ENCODE measurements around the gene SULT1C3. TPM values are rescaled to one million over a fixed set of nuclear protein-coding genes. Genes with fewer than 3 reads are reported as not detected.
"Not testable (repeated sequence)": the region's sequence is repeated elsewhere in the genome, so short reads cannot be mapped to it uniquely, and the experiment has no call there.

The SULT1C3 gene
- total RNA-seq, 2 experiments from 2014 or later = not detected

GRCh38 chr2:108263401-108263800 lies 23.6 kb downstream of the SULT1C3 start:
- H3K9me3 Mint-ChIP-seq (ENCODE audit: low read depth) = no peaks in the 10 kb centered on the region
- H3K36me3 Mint-ChIP-seq = no peaks in the 10 kb centered on the region

DNA sequence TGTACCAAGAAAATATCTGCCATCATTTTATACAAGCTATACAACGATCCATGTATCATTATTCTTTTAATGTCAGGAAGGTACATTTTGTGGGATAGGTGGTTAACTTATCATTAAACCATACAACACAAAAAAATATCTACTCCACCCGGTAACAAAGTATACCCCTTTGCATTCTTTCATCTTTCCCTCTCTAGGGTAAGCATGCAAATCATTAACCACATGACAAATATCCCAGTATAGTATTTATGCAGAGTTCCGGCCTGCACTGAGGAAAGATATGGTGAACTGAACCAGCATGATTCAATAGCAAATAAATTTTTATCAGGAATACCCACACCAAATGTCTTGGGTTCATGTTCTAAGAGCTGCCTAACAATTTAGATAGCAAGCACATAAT lies 26.4 kb downstream of the SULT1C3 start:
- no peak for ATAC-seq
- CTCF ChIA-PET = no interaction called here

More at GRCh38 chr2:108263401-108263800, 23.6 kb downstream of the SULT1C3 start:
- ATAC-seq (no peak), DNase-seq (no peak)
- Mint-ChIP-seq H3K4me1 (no peaks in the 10 kb centered on the region), H3K4me3 (no peak overlapping the region), H3K27ac (no peak overlapping the region), H3K27me3 (peaks cover 31% of the 10 kb centered on the region)
- CTCF ChIA-PET = no interaction called here

GRCh38 chr2:108267101-108267500 lies 27.3 kb downstream of the SULT1C3 start:
- no peak for DNase-seq
- Mint-ChIP-seq H3K27ac (no peak overlapping the region), H3K4me3 (no peak overlapping the region), H3K36me3 (no peaks in the 10 kb centered on the region), H3K4me1 (no peaks in the 10 kb centered on the region), H3K27me3 (peaks cover 20% of the 10 kb centered on the region), H3K9me3 (ENCODE audit: low read depth) (no peaks in the 10 kb centered on the region)
- CTCF ChIA-PET = no interaction called here
- no peak for ATAC-seq

More for the DNA sequence above, 26.4 kb downstream of the SULT1C3 start:
- Mint-ChIP-seq H3K36me3 (no peaks in the 10 kb centered on the region), H3K4me1 (no peaks in the 10 kb centered on the region), H3K27me3 (peaks cover 24% of the 10 kb centered on the region), H3K9me3 (ENCODE audit: low read depth) (no peaks in the 10 kb centered on the region), H3K27ac (no peak overlapping the region), H3K4me3 (no peak overlapping the region)
- DNase-seq = no peak

DNA sequence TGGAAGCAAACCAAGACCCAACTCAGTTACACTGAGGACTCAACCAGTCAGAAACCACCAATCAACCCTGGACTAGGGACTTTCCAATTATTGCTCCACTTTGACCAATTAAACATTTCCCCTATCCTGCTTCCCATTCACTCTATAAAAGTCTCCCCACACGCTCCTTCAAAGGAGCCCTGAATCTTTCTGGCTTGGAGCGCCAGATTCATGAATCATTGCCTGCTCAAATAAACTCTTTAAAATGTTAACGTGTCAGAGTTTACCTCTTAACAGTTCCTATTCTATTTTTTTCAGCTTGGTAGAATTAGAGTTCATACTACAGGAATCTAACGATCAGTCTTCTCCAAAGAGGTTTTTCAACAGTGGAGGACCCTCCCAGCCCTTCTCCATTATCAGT lies 28.2 kb downstream of the SULT1C3 start:
- no peak for ATAC-seq
- no peak overlapping the region for H3K27ac Mint-ChIP-seq

GRCh38 chr2:108270346-108270745 lies 30.6 kb downstream of the SULT1C3 start:
- ATAC-seq (no peak), DNase-seq (no peak)
- no peaks in the 10 kb centered on the region for H3K4me1 Mint-ChIP-seq
- no peaks in the 10 kb centered on the region for H3K36me3 Mint-ChIP-seq
- H3K27ac Mint-ChIP-seq = no peak overlapping the region
- H3K4me3 Mint-ChIP-seq = no peak overlapping the region
- peaks cover 10% of the 10 kb centered on the region for H3K27me3 Mint-ChIP-seq
- CTCF ChIA-PET = no interaction called here
- H3K9me3 Mint-ChIP-seq (ENCODE audit: low read depth) = no peaks in the 10 kb centered on the region

More for the DNA sequence above, 28.2 kb downstream of the SULT1C3 start:
- H3K9me3 Mint-ChIP-seq (ENCODE audit: low read depth) = no peaks in the 10 kb centered on the region
- peaks cover 15% of the 10 kb centered on the region for H3K27me3 Mint-ChIP-seq
- no peaks in the 10 kb centered on the region for H3K4me1 Mint-ChIP-seq
- DNase-seq = no peak
- CTCF ChIA-PET = no interaction called here
- no peak overlapping the region for H3K4me3 Mint-ChIP-seq
- H3K36me3 Mint-ChIP-seq = no peaks in the 10 kb centered on the region

DNA sequence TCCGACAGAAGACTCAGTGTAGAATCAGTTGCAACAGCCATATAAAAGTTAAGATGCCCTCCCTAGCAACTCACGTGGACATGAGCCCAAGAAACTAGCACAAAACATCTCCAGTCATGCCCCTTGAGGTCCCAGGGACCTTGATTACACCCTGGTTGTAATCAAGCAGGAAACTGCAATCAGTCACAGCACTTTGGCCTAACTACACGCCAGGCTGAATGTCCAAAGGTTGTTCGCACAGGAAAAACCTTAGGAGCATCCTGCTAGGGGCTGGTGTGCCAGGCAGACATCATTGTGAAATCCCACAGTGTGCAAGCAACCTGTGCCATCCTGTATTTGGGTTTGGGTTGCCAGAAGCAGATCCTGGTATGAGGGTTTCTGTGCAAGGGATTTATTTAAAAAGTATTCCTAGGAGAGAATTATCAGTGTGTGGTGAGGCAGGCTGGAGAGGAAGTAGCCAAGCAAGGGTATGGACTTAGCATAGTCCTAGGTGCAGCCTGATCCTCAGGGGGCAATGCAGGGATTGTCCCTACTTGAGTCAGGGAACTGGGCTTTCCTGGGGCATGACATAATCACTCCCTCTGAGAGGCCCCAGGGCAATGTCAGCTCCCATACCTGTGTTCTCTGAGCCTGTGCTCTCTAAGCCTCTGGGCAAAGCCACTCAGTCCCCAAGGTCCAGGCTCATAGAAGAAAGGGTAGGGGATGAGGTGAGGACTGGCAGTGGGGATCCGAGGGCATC lies 31.2 kb downstream of the SULT1C3 start:
- no peak overlapping the region for H3K4me3 Mint-ChIP-seq
- H3K9me3 Mint-ChIP-seq (ENCODE audit: low read depth) = no peaks in the 10 kb centered on the region
- H3K4me1 Mint-ChIP-seq = no peaks in the 10 kb centered on the region
- H3K27ac Mint-ChIP-seq = no peak overlapping the region
- DNase-seq (no peak), ATAC-seq (no peak)
- no peaks in the 10 kb centered on the region for H3K36me3 Mint-ChIP-seq
- H3K27me3 Mint-ChIP-seq = peaks cover 6% of the 10 kb centered on the region
- CTCF ChIA-PET = no interaction called here

DNA sequence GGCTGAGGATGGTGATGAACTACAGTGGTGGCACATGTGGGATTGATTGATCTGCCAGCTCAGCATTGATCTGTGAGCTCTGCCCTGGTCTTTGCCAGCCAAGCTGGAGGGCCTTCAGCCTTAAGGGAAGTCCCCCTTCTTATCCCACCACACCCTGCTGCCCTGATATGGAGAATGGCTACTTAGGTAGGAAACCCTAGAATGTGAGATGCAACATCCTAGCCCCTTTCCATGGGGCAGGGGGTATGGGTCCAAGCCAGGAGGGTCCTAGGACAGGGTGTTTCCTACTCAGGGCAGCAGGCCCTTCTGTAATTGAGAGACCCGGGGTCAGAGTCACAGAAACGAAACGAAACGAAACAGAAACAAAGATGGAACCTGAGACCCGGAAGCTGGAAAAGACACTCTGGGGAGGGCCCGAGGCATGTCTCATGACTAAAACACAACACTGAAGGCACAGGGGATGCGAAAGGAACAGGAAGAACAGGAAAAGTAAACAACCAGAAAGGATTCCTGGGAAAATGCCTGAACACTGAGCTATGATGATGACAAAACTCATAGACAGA lies 32.0 kb downstream of the SULT1C3 start:
- ATAC-seq = no peak
- Mint-ChIP-seq H3K27me3 (peaks cover 2% of the 10 kb centered on the region), H3K9me3 (ENCODE audit: low read depth) (no peaks in the 10 kb centered on the region), H3K4me3 (no peak overlapping the region), H3K4me1 (no peaks in the 10 kb centered on the region), H3K27ac (no peak overlapping the region), H3K36me3 (no peaks in the 10 kb centered on the region)
- DNase-seq = no peak
- CTCF ChIA-PET = no interaction called here

GRCh38 chr2:108278631-108279030 lies 38.9 kb downstream of the SULT1C3 start:
- no peaks in the 10 kb centered on the region for H3K4me1 Mint-ChIP-seq
- no peak for ATAC-seq
- no peak overlapping the region for H3K4me3 Mint-ChIP-seq
- H3K36me3 Mint-ChIP-seq = no peaks in the 10 kb centered on the region
- H3K9me3 Mint-ChIP-seq (ENCODE audit: low read depth) = no peaks in the 10 kb centered on the region
- H3K27ac Mint-ChIP-seq = no peak overlapping the region
- DNase-seq = no peak
- CTCF ChIA-PET = no interaction called here
- no peaks in the 10 kb centered on the region for H3K27me3 Mint-ChIP-seq

- no peak for ATAC-seq
- Mint-ChIP-seq H3K27ac (no peak overlapping the region), H3K36me3 (no peaks in the 10 kb centered on the region), H3K9me3 (ENCODE audit: low read depth) (no peaks in the 10 kb centered on the region), H3K4me1 (no peaks in the 10 kb centered on the region), H3K27me3 (no peaks in the 10 kb centered on the region), H3K4me3 (no peak overlapping the region)
- CTCF ChIA-PET = no interaction called here
- no peak for DNase-seq
Observed at GRCh38 chr2:108279468-108279867, 39.7 kb downstream of the SULT1C3 start.

DNA sequence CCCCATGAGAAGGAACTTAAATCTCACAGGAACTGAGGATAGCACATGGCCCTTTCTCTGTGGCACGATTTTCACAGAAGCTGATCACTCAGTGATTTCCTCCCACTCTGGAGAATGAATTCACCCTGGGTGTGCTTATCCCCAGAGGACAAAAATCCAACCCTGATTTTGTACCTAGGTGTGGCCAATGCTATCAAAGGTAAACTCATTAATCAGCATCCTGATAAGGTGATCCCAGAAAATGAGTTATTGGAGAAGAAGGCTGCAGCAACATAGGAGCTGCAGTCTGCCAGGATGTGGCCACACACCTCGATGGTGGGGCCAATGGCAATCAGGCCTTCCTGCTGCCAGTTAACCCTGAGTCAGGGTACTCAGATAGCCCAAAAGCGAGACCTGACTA lies 40.7 kb downstream of the SULT1C3 start:
- no peak overlapping the region for H3K27ac Mint-ChIP-seq
- no peaks in the 10 kb centered on the region for H3K9me3 Mint-ChIP-seq (ENCODE audit: low read depth)
- ATAC-seq (no peak), DNase-seq (no peak)
- H3K4me3 Mint-ChIP-seq = no peak overlapping the region
- H3K4me1 Mint-ChIP-seq = no peaks in the 10 kb centered on the region
- no peaks in the 10 kb centered on the region for H3K36me3 Mint-ChIP-seq
- CTCF ChIA-PET = no interaction called here
- no peaks in the 10 kb centered on the region for H3K27me3 Mint-ChIP-seq

- H3K4me1 Mint-ChIP-seq; CTCF ChIA-PET; DNase-seq; ATAC-seq; H3K27me3 Mint-ChIP-seq; H3K4me3 Mint-ChIP-seq; H3K36me3 Mint-ChIP-seq; H3K9me3 Mint-ChIP-seq (ENCODE audit: low read depth); H3K27ac Mint-ChIP-seq: not testable (repeated sequence)
Observed at GRCh38 chr2:108284566-108284965, 44.8 kb downstream of the SULT1C3 start.

GRCh38 chr2:108285616-108286015 lies 45.8 kb downstream of the SULT1C3 start:
- H3K27ac Mint-ChIP-seq = no peak overlapping the region
- CTCF ChIA-PET = no interaction called here

DNA sequence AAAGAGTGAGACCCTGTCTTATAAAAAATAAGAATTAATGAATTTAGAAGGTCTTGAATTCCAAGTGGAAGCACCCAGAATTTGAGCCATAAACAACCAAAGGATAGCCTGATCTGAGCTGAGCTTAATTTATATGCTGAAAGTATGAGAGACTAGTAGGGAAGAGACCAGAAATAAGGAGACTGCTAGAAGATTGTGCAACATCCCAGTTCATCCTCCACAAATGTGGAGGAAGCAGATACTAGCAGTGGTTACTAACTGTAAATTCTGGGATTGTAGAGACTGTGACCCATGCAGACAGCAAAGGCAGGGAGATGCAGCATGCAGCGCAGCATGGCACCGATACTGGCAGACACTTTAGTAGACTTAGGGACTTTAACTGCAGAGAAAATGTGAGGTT lies 47.4 kb downstream of the SULT1C3 start:
- Mint-ChIP-seq H3K9me3 (ENCODE audit: low read depth) (no peaks in the 10 kb centered on the region), H3K4me1 (no peaks in the 10 kb centered on the region), H3K27ac (no peak overlapping the region), H3K4me3 (no peak overlapping the region), H3K36me3 (no peaks in the 10 kb centered on the region), H3K27me3 (no peaks in the 10 kb centered on the region)
- CTCF ChIA-PET = no interaction called here
- ATAC-seq (no peak), DNase-seq (no peak)

More at GRCh38 chr2:108285616-108286015, 45.8 kb downstream of the SULT1C3 start:
- no peaks in the 10 kb centered on the region for H3K36me3 Mint-ChIP-seq
- H3K4me1 Mint-ChIP-seq = no peaks in the 10 kb centered on the region
- H3K27me3 Mint-ChIP-seq = no peaks in the 10 kb centered on the region
- no peak for DNase-seq
- no peak for ATAC-seq
- no peaks in the 10 kb centered on the region for H3K9me3 Mint-ChIP-seq (ENCODE audit: low read depth)
- no peak overlapping the region for H3K4me3 Mint-ChIP-seq

GRCh38 chr2:108288534-108289106 lies 48.9 kb downstream of the SULT1C3 start, which contains the start of gene SULT1C2:
Gene SULT1C2 (plus strand): TSS chr2:108288895. CDS start chr2:108293668, 4,773 bp downstream.
- no peak for DNase-seq
- Mint-ChIP-seq H3K27me3 (no peaks in the 10 kb centered on the region), H3K27ac (no peak within 1 kb of the TSS), H3K4me3 (no peak within 1 kb of the TSS), H3K4me1 (no peaks in the 10 kb centered on the region), H3K36me3 (no peaks in the 10 kb centered on the region), H3K9me3 (ENCODE audit: low read depth) (no peaks in the 10 kb centered on the region)
- no peak for ATAC-seq
- CTCF ChIA-PET = no interaction called here
